ENCODE data around the gene IL20RA.
A peak's percentile ranks its signal among the peaks of the same experiment; 100 is the strongest.
"Not testable (repeated sequence)": the region's sequence is repeated elsewhere in the genome, so short reads cannot be mapped to it uniquely, and the experiment has no call there.

The IL20RA gene

GRCh38 chr6:137044366-137045221, at the start of gene IL20RA:
TSS of gene IL20RA (minus strand) at chr6:137044965. CDS start at chr6:137044728, 237 bp downstream.
- DNase-seq, result no peak

- DNase-seq, result no peak
Measured at GRCh38 chr6:137093183-137094069, 48.7 kb upstream of the IL20RA start.

- DNase-seq, result no peak
Measured at GRCh38 chr6:137092018-137092417, 47.3 kb upstream of the IL20RA start.

- DNase-seq, result no peak
Measured at GRCh38 chr6:137089305-137089704, 44.5 kb upstream of the IL20RA start.

GRCh38 chr6:137087902-137088301, 43.1 kb upstream of the IL20RA start:
- no peak for DNase-seq

GRCh38 chr6:137086031-137086430, 41.3 kb upstream of the IL20RA start:
- no peak for DNase-seq

- DNase-seq, result no peak
Measured at GRCh38 chr6:137084865-137085617, 40.3 kb upstream of the IL20RA start.

- no peak for DNase-seq
Measured at GRCh38 chr6:137084090-137084489, 39.3 kb upstream of the IL20RA start.

- no peak for DNase-seq
Measured at GRCh38 chr6:137081997-137082396, 37.2 kb upstream of the IL20RA start.

GRCh38 chr6:137080711-137081110, 35.9 kb upstream of the IL20RA start:
- no peak for DNase-seq

GRCh38 chr6:137076277-137077068, 31.7 kb upstream of the IL20RA start:
- DNase-seq, result peak; percentile 3 to 63

- not testable (repeated sequence) for DNase-seq
Measured at GRCh38 chr6:137075790-137076189, 31.0 kb upstream of the IL20RA start.

GRCh38 chr6:137070303-137070702, 25.5 kb upstream of the IL20RA start:
- no peak for DNase-seq

- DNase-seq, result no peak
Measured at GRCh38 chr6:137067399-137067798, 22.6 kb upstream of the IL20RA start.

GRCh38 chr6:137058037-137058436, 13.3 kb upstream of the IL20RA start:
- DNase-seq, result no peak

GRCh38 chr6:137056121-137056880, 11.5 kb upstream of the IL20RA start:
- DNase-seq, result no peak

- DNase-seq, result no peak
Measured at GRCh38 chr6:137051790-137052472, 7.2 kb upstream of the IL20RA start.

GRCh38 chr6:137049095-137049494, 4.3 kb upstream of the IL20RA start:
- DNase-seq, result no peak

GRCh38 chr6:137046871-137047412, 2.2 kb upstream of the IL20RA start:
- no peak for DNase-seq

- no peak for DNase-seq
Measured at GRCh38 chr6:137045222-137045789, 541 bp upstream of the IL20RA start.
